IPS-11a (cell line): ENCODE data around the gene MCM7.
A peak's percentile ranks its signal among the peaks of the same experiment; 100 is the strongest.

ENCODE experiments used
- H3K4me3 ChIP-seq: one replicate; pipeline ENCODE4 v1.5.1; 2013; ENCODE audit warnings: low read depth, low read length, control low read depth

The MCM7 gene

GRCh38 chr7:100075418-100075817, 25.8 kb downstream of the MCM7 start:
- H3K4me3 ChIP-seq = no peak overlapping the region

- no peak overlapping the region for H3K4me3 ChIP-seq
Observed at GRCh38 chr7:100074841-100075240, 26.4 kb downstream of the MCM7 start.

GRCh38 chr7:100072462-100072861, 28.7 kb downstream of the MCM7 start:
- no peak overlapping the region for H3K4me3 ChIP-seq

- H3K4me3 ChIP-seq = no peak overlapping the region
Observed at GRCh38 chr7:100071018-100071723, 30.0 kb downstream of the MCM7 start.

- no peak overlapping the region for H3K4me3 ChIP-seq
Observed at GRCh38 chr7:100069991-100070390, 31.2 kb downstream of the MCM7 start.

- H3K4me3 ChIP-seq = no peak overlapping the region
Observed at GRCh38 chr7:100066953-100067352, 34.2 kb downstream of the MCM7 start.

GRCh38 chr7:100065452-100066186, 35.6 kb downstream of the MCM7 start:
- no peak overlapping the region for H3K4me3 ChIP-seq

- H3K4me3 ChIP-seq = no peak overlapping the region
Observed at GRCh38 chr7:100064162-100064561, 37.0 kb downstream of the MCM7 start.

- no peak overlapping the region for H3K4me3 ChIP-seq
Observed at GRCh38 chr7:100063376-100063775, 37.8 kb downstream of the MCM7 start.

- no peak overlapping the region for H3K4me3 ChIP-seq
Observed at GRCh38 chr7:100061518-100062193, 39.5 kb downstream of the MCM7 start.

- no peak overlapping the region for H3K4me3 ChIP-seq
Observed at GRCh38 chr7:100059251-100059739, 41.9 kb downstream of the MCM7 start.

GRCh38 chr7:100057006-100057405, 44.2 kb downstream of the MCM7 start:
- no peak overlapping the region for H3K4me3 ChIP-seq

- H3K4me3 ChIP-seq = no peak overlapping the region
Observed at GRCh38 chr7:100053215-100053614, 48.0 kb downstream of the MCM7 start.

- H3K4me3 ChIP-seq = no peak overlapping the region
Observed at GRCh38 chr7:100051611-100052010, 49.6 kb downstream of the MCM7 start.

GRCh38 chr7:100049441-100050291, 51.5 kb downstream of the MCM7 start, which contains the start of gene ZSCAN21:
ZSCAN21 (plus strand) TSS chr7:100049774; CDS start chr7:100057007, 7,233 bp downstream.
- H3K4me3 ChIP-seq = peak within 1 kb of the TSS; percentile 95

GRCh38 chr7:100048680-100049079, 52.5 kb downstream of the MCM7 start:
- H3K4me3 ChIP-seq = no peak overlapping the region

GRCh38 chr7:100044718-100045117, 56.5 kb downstream of the MCM7 start:
- H3K4me3 ChIP-seq = no peak overlapping the region
